Measurements from ENCODE around the gene COX17.

COX17 gene

DNA sequence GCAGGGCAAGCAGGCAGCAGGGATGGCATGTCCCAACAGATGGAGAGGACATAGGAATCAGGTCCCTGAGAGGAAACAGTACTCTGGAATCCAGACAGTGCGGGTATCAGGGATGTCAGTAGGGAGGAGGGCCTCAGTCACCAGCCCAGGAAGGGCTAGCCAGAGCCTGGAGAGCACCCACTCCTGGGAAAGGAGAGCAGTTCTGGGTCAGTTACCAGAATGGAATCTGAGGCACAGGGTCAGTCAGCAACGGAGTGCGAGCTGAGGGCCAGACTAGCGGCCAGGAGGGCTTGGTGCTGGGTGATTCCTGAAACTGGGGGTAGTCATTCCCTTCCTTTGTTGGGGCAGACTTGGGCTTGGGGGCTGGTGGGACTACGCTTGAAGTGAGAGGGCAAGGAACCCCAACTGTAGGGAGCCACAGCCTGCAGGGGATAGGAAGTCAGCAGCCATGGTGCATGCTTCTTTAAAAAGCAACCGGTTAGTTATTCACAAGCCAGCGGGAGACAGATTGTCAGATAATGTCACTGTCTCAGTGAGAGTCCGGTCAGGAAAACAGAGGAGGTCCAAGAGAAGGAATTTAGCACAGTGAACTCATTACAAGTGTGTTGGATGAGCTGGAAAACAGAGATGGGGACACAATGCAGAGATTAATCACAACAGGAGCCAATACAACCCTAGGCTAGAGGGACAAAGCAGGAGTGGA lies 51.6 kb downstream of the COX17 start:
- DNase-seq (ENCODE audit: low read depth, low spot score), result no peak

DNA sequence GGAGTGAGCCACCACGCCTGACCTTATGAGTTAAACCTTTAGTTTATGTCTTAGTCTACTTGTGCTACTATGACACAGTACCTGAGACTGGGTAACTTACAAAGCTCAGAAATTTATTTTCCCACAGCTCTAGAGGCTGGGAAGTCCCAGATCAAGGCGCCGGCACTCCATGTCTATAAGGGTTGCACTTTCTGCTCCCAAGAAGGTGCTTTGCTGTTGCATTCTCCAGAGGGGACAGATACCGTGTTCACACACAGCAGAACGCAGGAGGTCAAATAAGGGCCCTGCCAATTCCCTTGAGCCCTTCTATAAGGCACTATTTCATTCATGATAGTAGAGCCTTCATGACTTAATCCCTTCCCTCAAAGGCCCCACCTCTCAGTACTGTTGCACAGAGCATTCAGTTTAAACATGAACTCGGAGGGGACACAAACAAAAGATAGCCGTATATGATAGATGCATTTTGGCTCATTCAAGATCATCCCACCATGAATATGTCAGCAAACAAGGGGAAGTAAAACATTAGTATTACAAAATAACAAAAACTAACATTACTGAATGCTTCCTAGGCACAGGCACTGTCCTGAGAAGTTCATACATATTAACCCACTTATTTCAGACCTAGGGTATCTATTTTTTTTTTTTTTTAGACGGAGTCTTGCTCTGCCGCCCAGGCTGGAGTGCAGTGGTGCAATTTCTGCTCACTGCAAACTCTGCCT lies 53.0 kb downstream of the COX17 start:
- DNase-seq (ENCODE audit: low read depth, low spot score), result no peak

DNA sequence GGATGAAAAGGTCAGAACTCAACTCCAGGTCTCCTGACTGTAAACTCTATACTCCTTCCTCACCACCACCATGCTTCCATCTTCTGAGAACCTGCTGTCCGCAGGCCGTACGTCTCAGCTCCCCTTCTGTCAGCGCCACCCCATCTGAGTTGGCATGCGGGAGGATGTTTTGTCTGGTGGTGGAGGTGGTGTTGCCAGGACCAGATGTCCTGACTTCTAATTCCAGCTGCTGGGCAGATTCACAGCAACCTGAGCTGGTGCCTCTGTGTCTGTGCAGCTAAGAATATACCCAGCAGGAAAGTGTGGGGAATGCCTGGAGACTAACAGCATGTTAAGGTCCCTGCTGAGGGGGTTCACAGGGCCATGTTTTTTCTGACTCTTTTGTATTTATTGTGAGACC lies 56.3 kb downstream of the COX17 start:
- DNase-seq (ENCODE audit: low read depth, low spot score), result no peak
